OCI-LY1 (cell line): ENCODE measurements around the gene NOA1.
"Not testable (repeated sequence)": the region's sequence is repeated elsewhere in the genome, so short reads cannot be mapped to it uniquely, and the experiment has no call there.

Source experiments
- EZH2 ChIP-seq: fragments of 200-600 bp; sonication (generic), shearing (Covaris generic); IDR thresholded peaks from 2 replicates; pipeline ENCODE4 v1.8.0; 2017; ENCODE audit warnings: borderline replicate concordance, mixed run types, mild to moderate bottlenecking, antibody characterized with exemption, low read length, moderate library complexity, mixed read lengths
- TF ChIP-seq, protein P1 (sequence below): fragments of 200-600 bp; sonication (generic), shearing (Covaris generic); IDR thresholded peaks from 2 replicates; pipeline ENCODE4 v1.5.1; 2017; ENCODE audit warnings: mild to moderate bottlenecking, antibody characterized with exemption, low read length, moderate library complexity, mixed read lengths

DNA sequence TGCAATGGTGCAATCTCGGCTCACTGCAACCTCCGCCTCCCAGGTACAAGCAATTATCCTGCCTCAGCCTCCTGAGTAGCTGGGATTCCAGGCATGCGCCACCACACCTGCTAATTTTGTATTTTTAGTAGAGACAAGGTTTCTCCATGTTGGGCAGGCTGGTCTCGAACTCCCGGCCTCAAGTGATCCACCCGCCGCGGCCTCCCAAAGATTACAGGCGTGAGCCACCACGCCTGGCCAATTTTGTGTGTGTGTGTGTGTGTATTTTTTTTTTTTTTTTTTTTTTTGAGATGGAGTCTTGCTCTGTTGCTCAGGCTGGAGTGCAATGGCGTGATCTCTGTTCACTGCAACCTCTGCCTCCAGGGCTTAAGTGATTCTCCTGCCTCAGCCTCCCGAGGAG is 62.4 kb downstream of the NOA1 start:
- TF ChIP-seq, protein P1, sequence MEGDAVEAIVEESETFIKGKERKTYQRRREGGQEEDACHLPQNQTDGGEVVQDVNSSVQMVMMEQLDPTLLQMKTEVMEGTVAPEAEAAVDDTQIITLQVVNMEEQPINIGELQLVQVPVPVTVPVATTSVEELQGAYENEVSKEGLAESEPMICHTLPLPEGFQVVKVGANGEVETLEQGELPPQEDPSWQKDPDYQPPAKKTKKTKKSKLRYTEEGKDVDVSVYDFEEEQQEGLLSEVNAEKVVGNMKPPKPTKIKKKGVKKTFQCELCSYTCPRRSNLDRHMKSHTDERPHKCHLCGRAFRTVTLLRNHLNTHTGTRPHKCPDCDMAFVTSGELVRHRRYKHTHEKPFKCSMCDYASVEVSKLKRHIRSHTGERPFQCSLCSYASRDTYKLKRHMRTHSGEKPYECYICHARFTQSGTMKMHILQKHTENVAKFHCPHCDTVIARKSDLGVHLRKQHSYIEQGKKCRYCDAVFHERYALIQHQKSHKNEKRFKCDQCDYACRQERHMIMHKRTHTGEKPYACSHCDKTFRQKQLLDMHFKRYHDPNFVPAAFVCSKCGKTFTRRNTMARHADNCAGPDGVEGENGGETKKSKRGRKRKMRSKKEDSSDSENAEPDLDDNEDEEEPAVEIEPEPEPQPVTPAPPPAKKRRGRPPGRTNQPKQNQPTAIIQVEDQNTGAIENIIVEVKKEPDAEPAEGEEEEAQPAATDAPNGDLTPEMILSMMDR = not testable (repeated sequence)
- not testable (repeated sequence) for TF ChIP-seq EZH2
